CD4-positive, alpha-beta T cell (primary cell): ENCODE measurements around the gene SEMA5A. TPM values are rescaled to one million over a fixed set of nuclear protein-coding genes. Genes with fewer than 3 reads are reported as not detected.

Experiments used
- ATAC-seq: fragments of 200-7000 bp; cut with Tn5 transposase; one replicate; pipeline ENCODE4 v1.10.0; 2022; ENCODE audit warnings: mild to moderate bottlenecking; ENCODE audit not compliant: poor library complexity
- CTCF ChIA-PET: fragments of 350-600 bp; sonication (Branson Sonifier 250); formaldehyde crosslinking; loops from one replicate; lab custom pipeline; 2021; ENCODE audit warnings: antibody characterized with exemption, inconsistent platforms; lab: Charles Lee
- POLR2A ChIA-PET: fragments of 350-600 bp; sonication (Branson Sonifier 250); formaldehyde crosslinking; loops from one replicate; lab custom pipeline; 2021; ENCODE audit warnings: antibody characterized with exemption, inconsistent platforms; lab: Charles Lee
- DNase-seq, 14 experiments: peaks; one replicate each; pipeline ENCODE4 v3.0.0-alpha.2; 2013 to 2020; ENCODE audit warnings: mixed read lengths in 2 of 14
- H3K27ac ChIP-seq, 2 donors: one replicate each; pipeline versions ENCODE4 v1.5.1 to v1.7.0; 2013; ENCODE audit warnings: low read length in 2 of 2, low read depth in 1 of 2, mild to moderate bottlenecking in 1 of 2
- H3K27me3 ChIP-seq, 2 experiments: 1 replicate in 1 of 2; 2 replicates in 1 of 2; pipeline versions ENCODE4 v1.6.1 to v1.7.0; 2013; ENCODE audit warnings: low read length in 2 of 2, control low read depth in 1 of 2, mild to moderate bottlenecking in 1 of 2, moderate library complexity in 1 of 2; ENCODE audit not compliant: insufficient read depth in 2 of 2, control insufficient read depth in 1 of 2
- H3K36me3 ChIP-seq: one replicate; pipeline ENCODE4 v1.6.1; 2013; ENCODE audit warnings: low read length, control low read depth; ENCODE audit not compliant: insufficient read depth
- H3K4me1 ChIP-seq: one replicate; pipeline ENCODE4 v1.6.1; 2013; ENCODE audit warnings: low read length, control low read depth; ENCODE audit not compliant: insufficient read depth
- H3K4me3 ChIP-seq: one replicate; pipeline ENCODE4 v1.5.1; 2013; ENCODE audit warnings: mild to moderate bottlenecking, low read length, moderate library complexity
- H3K9me3 ChIP-seq, 2 experiments: 1 replicate in 1 of 2; 2 replicates in 1 of 2; pipeline versions ENCODE4 v1.6.1 to v1.7.0; 2013; ENCODE audit warnings: low read length in 2 of 2, mild to moderate bottlenecking in 2 of 2, control low read depth in 1 of 2, moderate library complexity in 1 of 2; ENCODE audit not compliant: control insufficient read depth in 1 of 2, insufficient read depth in 1 of 2
- H3K27ac Mint-ChIP-seq: one replicate; pipeline ENCODE4 v1.8.0; 2020; ENCODE audit warnings: mixed read lengths
- H3K27me3 Mint-ChIP-seq: one replicate; pipeline ENCODE4 v1.8.0; 2021; ENCODE audit warnings: mixed read lengths
- H3K36me3 Mint-ChIP-seq: one replicate; pipeline ENCODE4 v1.8.0; 2021; ENCODE audit warnings: low read depth, mixed read lengths
- H3K4me1 Mint-ChIP-seq: one replicate; pipeline ENCODE4 v1.8.0; 2021; ENCODE audit warnings: low read depth, mixed read lengths
- H3K4me3 Mint-ChIP-seq: one replicate; pipeline ENCODE4 v1.8.0; 2020; ENCODE audit warnings: mild to moderate bottlenecking, mixed read lengths
- H3K9me3 Mint-ChIP-seq: one replicate; pipeline ENCODE4 v1.8.0; 2020; ENCODE audit warnings: mixed read lengths
- intact Hi-C, 2 experiments: fragments of 100-400 bp; cut with DNase I in 1 of 2; cut with micrococcal nuclease in 1 of 2; formaldehyde crosslinking; loops; one replicate each; pipeline versions ENCODE4 v1.15.1 to v1.9.0; 2023 to 2025; cut with DNase I, micrococcal nuclease
- total RNA-seq, 174 experiments: library from RNA in 2 of 174; stranded (reverse) in 2 of 174; gene quantifications; one replicate each; pipeline ENCODE4 v1.2.3 and lab custom pipeline; 2021 to 2026
- TF ChIP-seq, protein P1 (sequence below): fragments of 200-600 bp; IDR thresholded peaks from one replicate; pipeline ENCODE4 v1.8.0; 2022; ENCODE audit warnings: antibody characterized with exemption, mild to moderate bottlenecking

SEMA5A gene
- total RNA-seq, 2 experiments from 2014 or later, result 2.0 to 2.9 TPM

GRCh38 chr5:9316733-9317132, 229.1 kb downstream of the SEMA5A start:
- H3K4me1 Mint-ChIP-seq, result no peaks in the 10 kb centered on the region
- POLR2A ChIA-PET, result no interaction called here
- H3K4me3 ChIP-seq, result no peak overlapping the region
- H3K36me3 Mint-ChIP-seq, result no peaks in the 10 kb centered on the region
- ATAC-seq (no peak), DNase-seq (no peak)
- CTCF ChIA-PET, result no interaction called here
- H3K4me1 ChIP-seq, result no peaks in the 10 kb centered on the region
- TF ChIP-seq, protein P1, sequence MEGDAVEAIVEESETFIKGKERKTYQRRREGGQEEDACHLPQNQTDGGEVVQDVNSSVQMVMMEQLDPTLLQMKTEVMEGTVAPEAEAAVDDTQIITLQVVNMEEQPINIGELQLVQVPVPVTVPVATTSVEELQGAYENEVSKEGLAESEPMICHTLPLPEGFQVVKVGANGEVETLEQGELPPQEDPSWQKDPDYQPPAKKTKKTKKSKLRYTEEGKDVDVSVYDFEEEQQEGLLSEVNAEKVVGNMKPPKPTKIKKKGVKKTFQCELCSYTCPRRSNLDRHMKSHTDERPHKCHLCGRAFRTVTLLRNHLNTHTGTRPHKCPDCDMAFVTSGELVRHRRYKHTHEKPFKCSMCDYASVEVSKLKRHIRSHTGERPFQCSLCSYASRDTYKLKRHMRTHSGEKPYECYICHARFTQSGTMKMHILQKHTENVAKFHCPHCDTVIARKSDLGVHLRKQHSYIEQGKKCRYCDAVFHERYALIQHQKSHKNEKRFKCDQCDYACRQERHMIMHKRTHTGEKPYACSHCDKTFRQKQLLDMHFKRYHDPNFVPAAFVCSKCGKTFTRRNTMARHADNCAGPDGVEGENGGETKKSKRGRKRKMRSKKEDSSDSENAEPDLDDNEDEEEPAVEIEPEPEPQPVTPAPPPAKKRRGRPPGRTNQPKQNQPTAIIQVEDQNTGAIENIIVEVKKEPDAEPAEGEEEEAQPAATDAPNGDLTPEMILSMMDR, result no peak
- H3K27me3 ChIP-seq, result no peaks in the 10 kb centered on the region
- H3K27ac ChIP-seq, result no peak overlapping the region
- H3K36me3 ChIP-seq, result no peaks in the 10 kb centered on the region
- intact Hi-C loops, result no loop called here
- no peaks in the 10 kb centered on the region for H3K27me3 Mint-ChIP-seq
- no peak overlapping the region for H3K27ac Mint-ChIP-seq
- H3K9me3 ChIP-seq, result peaks cover 0 to 8% of the 10 kb centered on the region in 2 experiments
- H3K4me3 Mint-ChIP-seq, result no peak overlapping the region
- H3K9me3 Mint-ChIP-seq, result no peaks in the 10 kb centered on the region

DNA sequence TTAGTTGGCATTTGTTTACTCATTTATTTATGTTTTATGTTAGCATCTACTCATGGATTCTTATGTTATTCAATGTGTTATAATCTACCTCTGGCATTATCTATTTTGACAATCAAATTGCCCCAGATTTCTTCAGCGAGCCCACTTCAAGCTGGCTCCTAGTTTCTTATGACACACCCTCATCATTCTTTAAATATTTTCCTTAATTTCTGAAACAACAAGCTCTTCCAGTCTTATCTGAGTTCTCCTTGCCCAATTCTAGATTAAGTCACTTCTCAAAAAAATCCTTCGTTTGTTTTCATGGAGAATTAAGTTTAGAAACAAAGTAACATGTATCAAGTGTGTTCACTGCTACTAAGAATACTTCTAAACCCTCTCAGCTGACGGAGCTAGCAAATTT, 229.8 kb downstream of the SEMA5A start:
- Mint-ChIP-seq H3K27ac (no peak overlapping the region), H3K4me3 (no peak overlapping the region), H3K36me3 (no peaks in the 10 kb centered on the region), H3K9me3 (no peaks in the 10 kb centered on the region), H3K4me1 (no peaks in the 10 kb centered on the region), H3K27me3 (no peaks in the 10 kb centered on the region)
- intact Hi-C loops, result no loop called here
- POLR2A ChIA-PET, result no interaction called here
- ATAC-seq (no peak), DNase-seq (no peak)
- H3K27ac ChIP-seq, result no peak overlapping the region
- TF ChIP-seq, protein P1, result no peak
- CTCF ChIA-PET, result no interaction called here
- no peak overlapping the region for H3K4me3 ChIP-seq
- no peaks in the 10 kb centered on the region for H3K4me1 ChIP-seq
- no peaks in the 10 kb centered on the region for H3K36me3 ChIP-seq
- no peaks in the 10 kb centered on the region for H3K27me3 ChIP-seq
- H3K9me3 ChIP-seq, result peaks cover 0 to 8% of the 10 kb centered on the region in 2 experiments

DNA sequence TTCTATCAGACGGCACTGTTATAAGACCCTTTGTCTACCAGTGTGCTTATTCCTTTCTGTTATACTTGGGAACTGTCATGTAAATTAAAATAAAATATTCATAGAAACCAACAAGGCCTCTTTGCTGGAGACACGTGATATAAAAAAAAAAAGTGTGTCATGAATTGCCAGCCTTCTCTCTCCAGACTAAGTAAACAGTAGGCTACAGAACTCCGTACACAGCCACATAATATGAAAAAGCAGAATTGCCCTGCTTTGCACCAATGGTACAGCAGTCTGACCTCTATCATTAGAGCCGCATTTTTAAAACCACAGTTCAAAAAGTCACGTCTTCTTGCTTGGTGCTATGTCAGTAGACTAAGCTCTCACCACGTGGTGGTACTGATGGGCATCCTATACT, 231.3 kb downstream of the SEMA5A start:
- Histone ChIP-seq H3K27me3 (no peaks in the 10 kb centered on the region), H3K27ac (no peak overlapping the region), H3K9me3 (peaks cover 0 to 4% of the 10 kb centered on the region in 2 experiments), H3K36me3 (no peaks in the 10 kb centered on the region), H3K4me1 (no peaks in the 10 kb centered on the region), H3K4me3 (no peak overlapping the region)
- H3K27ac Mint-ChIP-seq, result no peak overlapping the region
- CTCF ChIA-PET, result no interaction called here
- H3K4me1 Mint-ChIP-seq, result no peaks in the 10 kb centered on the region
- TF ChIP-seq, protein P1, result no peak
- H3K36me3 Mint-ChIP-seq, result no peaks in the 10 kb centered on the region
- ATAC-seq, result no peak
- POLR2A ChIA-PET, result no interaction called here
- no peak overlapping the region for H3K4me3 Mint-ChIP-seq
- intact Hi-C loops, result no loop called here
- no peak for DNase-seq
- H3K9me3 Mint-ChIP-seq, result no peaks in the 10 kb centered on the region
- no peaks in the 10 kb centered on the region for H3K27me3 Mint-ChIP-seq
